ENCODE results near the gene SERPINB7.

Gene SERPINB7

DNA sequence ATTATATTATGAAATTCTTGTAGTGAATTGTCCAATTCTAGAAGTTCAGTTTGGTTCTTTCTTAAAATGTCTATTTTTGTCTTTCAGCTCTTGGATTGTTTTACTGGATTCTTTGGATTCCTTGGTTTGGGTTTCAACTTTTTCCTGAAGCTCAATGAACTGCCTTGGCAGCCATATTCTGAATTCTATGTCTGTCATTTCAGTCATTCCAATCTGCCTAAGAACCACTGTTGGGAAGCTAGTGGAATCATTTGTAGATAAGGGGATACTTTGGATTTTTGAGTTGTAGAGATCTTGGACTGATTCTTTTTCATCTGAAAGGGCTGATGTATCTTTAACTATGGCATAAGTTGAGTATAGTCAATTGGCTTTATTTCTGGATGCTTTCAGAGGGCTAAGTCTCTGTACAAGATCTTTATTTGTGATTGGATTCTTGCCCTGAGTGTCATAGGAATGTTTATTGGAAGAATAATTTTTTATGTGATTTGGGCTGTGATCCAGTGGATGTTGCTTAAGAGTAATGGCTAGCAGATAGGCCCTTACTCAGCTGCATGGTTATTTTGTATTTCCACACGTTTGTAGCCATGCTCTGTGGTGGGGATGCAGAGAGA is 42.3 kb downstream of the SERPINB7 start:
- TF ChIP-seq, protein P1, sequence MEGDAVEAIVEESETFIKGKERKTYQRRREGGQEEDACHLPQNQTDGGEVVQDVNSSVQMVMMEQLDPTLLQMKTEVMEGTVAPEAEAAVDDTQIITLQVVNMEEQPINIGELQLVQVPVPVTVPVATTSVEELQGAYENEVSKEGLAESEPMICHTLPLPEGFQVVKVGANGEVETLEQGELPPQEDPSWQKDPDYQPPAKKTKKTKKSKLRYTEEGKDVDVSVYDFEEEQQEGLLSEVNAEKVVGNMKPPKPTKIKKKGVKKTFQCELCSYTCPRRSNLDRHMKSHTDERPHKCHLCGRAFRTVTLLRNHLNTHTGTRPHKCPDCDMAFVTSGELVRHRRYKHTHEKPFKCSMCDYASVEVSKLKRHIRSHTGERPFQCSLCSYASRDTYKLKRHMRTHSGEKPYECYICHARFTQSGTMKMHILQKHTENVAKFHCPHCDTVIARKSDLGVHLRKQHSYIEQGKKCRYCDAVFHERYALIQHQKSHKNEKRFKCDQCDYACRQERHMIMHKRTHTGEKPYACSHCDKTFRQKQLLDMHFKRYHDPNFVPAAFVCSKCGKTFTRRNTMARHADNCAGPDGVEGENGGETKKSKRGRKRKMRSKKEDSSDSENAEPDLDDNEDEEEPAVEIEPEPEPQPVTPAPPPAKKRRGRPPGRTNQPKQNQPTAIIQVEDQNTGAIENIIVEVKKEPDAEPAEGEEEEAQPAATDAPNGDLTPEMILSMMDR (conservative IDR thresholded peaks at IDR 0.05): no peak
- TF ChIP-seq ZFX (IDR thresholded peaks at IDR 0.05): no peak
- H3K27ac ChIP-seq: no peak overlapping the region

DNA sequence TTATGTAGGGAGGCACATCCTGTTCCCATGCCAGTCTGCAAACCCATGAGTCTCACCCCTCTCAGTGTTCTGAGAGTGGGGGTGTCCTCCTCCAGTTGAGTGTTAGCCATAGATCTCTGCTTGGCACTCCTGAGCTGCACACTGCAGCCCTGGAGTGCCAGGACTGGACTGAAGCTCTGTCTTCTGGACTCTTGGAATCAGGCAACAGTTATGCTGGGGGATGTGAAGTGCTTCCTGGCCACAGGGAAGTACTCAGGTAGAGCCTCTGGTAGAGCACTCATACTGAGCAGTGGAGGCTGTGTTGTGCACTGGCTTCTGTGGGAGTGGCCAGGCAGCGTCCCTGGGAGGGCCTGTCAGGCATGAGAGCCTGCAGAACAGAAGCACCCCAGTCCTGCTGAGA is 43.0 kb downstream of the SERPINB7 start:
- TF ChIP-seq ZFX (IDR thresholded peaks at IDR 0.05): no peak
- TF ChIP-seq, protein P1 (conservative IDR thresholded peaks at IDR 0.05): no peak
- no peak overlapping the region for H3K27ac ChIP-seq

DNA sequence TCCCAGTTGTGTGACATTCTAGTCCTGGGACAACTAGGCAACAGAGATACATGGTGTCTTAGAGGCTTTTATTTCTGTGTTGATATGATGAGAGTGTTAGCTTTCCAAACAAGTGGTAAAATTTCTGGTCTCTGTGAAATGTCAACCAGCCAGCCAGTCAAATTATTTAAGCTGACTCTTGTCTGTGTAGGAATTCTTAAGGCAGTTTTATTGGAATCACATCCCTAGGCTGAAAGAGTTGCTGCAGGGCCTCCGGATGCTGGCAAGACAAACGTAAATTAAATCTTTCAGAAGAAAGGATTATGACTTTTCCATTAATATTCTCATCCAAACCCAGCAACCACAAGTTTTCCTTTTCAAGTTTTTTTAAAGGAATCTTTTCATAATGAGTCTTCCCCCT is 44.6 kb downstream of the SERPINB7 start:
- no peak overlapping the region for H3K27ac ChIP-seq
- TF ChIP-seq, protein P1 (conservative IDR thresholded peaks at IDR 0.05): no peak
- no peak for TF ChIP-seq ZFX (IDR thresholded peaks at IDR 0.05)

DNA sequence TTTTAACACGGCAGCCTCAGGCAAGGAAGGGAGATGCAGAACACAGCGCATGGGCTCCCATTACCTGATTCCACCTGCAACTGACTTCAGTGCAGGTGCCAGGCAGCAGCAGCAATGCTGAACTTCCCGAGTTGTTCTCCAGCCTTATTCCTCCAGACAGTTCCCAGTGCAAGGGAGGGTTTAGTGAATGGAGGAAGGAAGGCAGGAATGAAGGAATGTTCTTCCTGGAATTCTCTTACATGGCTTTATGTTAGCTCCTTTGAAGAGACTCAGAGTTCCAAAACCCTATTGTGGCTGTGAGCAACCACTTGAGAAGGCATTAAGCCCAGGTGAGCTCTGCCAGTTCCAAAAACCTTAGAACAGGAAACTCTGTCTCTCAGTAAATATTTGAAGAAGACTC is 45.5 kb downstream of the SERPINB7 start:
- H3K27ac ChIP-seq: no peak overlapping the region
- no peak for TF ChIP-seq ZFX (IDR thresholded peaks at IDR 0.05)
- TF ChIP-seq, protein P1 (conservative IDR thresholded peaks at IDR 0.05): no peak

DNA sequence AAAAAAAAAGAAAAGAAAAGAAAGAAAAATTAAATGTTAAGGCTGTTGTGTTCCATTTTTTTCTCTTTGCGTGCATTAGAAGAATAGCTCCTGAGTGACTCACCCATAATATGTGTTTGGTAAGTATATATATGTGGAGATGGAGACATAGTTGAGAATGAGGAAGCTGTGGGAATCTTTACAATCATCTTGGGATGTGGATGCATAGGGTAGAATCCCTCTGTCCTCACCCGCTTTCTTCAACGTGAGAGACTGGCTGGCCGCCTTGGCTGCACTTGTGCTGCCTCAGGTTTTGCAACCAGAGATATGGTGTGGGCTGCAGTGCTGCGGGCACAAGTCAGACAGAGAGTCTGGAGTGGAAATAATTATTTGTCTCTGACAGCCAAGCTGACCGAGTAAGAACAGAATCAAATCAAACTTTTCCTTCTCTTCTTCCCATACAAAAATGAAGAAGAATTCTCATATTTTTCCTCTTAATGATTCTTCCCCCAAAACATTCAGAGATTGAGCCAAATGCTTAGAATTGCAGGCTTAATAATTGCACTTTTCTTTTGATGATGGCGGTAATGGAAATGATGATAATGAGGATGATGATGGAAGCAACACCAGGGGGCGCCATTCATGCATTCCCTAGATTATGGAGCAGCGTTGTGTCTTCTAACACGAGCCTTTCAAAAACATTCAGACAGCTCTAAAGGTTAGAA is 48.5 kb downstream of the SERPINB7 start:
- TF ChIP-seq, protein P1 (conservative IDR thresholded peaks at IDR 0.05): peak; percentile 59
- no peak for TF ChIP-seq ZFX (IDR thresholded peaks at IDR 0.05)

DNA sequence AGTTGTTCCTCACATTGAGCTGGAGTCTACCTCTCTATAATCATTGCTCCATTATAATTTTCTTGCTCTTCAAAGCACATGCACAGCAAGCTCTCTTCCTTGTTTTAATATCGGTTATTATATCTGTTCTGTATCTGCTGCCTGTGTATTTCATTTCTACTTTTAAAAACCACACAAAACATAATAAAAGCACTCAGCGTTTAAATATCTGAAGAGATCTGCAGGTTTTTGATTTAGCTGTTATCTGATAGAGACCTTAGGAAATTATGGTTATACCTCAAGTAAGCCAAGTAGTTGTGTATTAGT is 49.0 kb downstream of the SERPINB7 start:
- H3K27ac ChIP-seq: no peak overlapping the region
- TF ChIP-seq, protein P1 (conservative IDR thresholded peaks at IDR 0.05): peak; percentile 38
- no peak for TF ChIP-seq ZFX (IDR thresholded peaks at IDR 0.05)

More for the DNA sequence above, 48.5 kb downstream of the SERPINB7 start:
- no peak overlapping the region for H3K27ac ChIP-seq

DNA sequence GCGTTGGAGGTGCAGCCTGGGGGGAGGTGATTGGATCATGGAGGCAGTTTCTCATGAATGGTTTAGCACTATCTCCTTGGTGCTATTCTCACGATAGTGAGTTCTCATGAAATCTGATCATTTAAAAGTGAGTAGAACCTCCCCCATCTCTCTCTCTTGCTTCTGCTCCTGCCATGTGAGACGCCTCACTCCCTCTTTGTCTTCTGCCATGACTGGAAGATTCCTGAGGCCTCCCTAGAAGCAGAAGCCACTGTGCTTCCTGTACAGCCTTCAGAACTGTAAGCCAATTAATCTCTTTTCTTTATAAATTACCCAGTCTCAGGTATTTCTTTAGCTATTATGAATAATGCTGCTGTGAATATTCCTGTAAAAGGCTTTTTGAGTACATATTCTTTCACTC is 52.9 kb downstream of the SERPINB7 start:
- TF ChIP-seq, protein P1 (conservative IDR thresholded peaks at IDR 0.05): no peak
- no peak for TF ChIP-seq ZFX (IDR thresholded peaks at IDR 0.05)

More for the DNA sequence above, 52.9 kb downstream of the SERPINB7 start:
- no peak overlapping the region for H3K27ac ChIP-seq
